ENCODE data around the gene FXR1.
"Not testable (repeated sequence)": the region's sequence is repeated elsewhere in the genome, so short reads cannot be mapped to it uniquely, and the experiment has no call there.

Gene FXR1

DNA sequence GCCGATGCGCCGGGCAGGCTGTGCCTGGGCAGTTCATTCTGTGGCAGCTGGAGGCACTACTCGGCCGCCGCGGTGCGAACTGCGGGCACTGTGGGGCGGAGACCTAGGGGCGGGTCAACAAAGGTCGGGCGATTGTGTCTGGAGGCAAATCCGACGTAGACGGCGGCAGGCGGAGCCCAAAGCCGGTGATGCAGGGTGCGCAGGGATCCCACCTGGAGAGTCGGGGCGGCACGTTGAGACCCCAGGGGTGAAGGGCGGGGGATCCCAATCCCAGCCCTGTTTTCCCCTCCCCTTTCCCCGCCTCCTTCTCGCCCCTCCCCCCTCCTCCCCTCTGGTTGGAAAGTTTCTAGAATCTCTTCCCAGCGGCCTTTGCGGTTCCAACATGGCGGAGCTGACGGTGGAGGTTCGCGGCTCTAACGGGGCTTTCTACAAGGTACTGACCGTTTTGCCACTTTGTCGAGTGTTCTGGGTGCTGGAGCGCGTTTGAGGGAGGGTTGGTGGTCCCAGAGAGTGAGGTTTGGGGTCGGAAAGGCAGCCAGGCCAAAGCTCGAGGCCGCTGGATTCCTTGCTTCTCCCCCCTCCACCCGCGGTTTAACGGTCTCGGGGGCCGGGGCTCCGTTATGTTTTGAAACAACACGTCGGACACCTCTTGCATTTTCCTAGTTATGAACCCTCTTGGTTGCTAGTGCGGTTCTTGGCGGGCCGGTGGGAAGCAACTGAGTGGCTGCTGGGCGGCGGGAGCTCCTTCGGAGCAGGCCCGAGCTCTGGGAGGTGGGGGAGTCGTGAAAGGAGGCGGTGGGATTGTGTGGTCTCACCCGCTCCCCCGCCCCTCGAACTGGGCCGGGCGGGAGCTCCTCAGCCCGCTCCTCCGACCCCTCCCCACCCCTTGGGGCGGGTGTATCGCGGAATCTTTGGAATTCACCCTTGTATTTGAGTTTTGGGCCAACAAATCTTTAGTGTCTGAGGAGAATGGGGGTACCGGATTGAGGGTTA, at the start of gene FXR1:
Gene FXR1, plus strand, starts transcription at position 367 of the 993 bp plus-strand sequence. Its CDS starts 16 bp downstream, at position 383.
- peak; percentile 69 for DNase-seq

GRCh38 chr3:180870008-180870699, 42.3 kb upstream of the FXR1 start:
- no peak for DNase-seq

DNA sequence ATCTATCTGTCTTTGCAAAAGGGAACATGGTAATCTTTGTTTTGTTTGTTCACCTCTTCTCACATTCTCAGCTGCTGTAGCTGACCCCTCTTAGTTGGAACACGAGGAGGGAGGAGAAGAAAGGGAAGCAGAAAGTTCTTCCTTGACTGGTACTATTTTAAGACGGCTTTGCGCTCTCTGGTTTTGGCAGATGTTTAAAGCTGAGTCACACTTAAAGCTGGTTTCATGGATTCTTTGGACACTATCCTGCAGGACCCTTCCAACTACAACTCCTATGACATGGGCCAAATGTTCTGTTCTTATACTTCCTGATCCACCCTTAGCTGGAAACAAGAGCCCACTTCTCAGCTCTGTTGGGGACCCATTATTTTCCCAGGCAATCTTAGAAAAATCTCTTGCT, 40.6 kb upstream of the FXR1 start:
- no peak for DNase-seq

GRCh38 chr3:180872430-180872829, 40.0 kb upstream of the FXR1 start:
- DNase-seq: not testable (repeated sequence)

- DNase-seq: no peak
These were observed 37.3 kb upstream of the FXR1 start for GRCh38 chr3:180875124-180875698.

DNA sequence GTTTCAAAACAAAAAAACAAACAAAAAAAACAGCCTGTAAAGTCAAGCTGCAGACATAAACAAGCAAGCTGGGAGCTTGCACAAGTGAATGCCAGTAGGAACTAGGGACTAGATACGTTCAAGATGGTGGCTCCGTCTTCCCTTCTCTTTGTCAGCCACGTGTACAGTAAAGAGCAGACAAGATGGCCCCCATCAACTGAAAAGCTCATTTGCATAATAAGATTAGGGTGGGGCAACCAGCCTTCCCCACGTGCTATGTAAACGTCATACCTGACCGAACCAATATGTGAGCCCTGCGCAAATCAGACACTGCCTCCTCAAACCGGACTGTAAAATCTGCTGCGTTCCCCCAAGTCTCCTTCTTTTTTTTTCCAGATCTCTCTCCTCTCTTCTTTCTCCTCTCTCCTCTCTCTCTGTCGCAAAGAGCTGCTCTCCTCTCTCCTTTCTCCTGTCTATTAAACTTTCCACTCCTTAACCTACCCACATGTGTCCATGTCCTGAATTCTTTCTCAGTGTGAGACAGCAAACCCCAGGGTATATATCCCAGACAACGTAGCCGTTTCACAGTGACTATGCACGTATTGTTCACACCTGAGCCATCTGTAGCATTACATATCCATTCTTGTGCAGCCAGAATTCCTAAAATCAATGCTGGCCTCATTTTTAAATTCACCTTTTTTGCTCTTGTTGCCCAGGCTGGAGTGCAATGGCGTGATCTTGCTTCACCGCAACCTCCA, 31.2 kb upstream of the FXR1 start:
- DNase-seq: no peak

GRCh38 chr3:180882115-180882514, 30.4 kb upstream of the FXR1 start:
- DNase-seq: no peak

- no peak for DNase-seq
These were observed 23.4 kb upstream of the FXR1 start for GRCh38 chr3:180888992-180889560.

DNA sequence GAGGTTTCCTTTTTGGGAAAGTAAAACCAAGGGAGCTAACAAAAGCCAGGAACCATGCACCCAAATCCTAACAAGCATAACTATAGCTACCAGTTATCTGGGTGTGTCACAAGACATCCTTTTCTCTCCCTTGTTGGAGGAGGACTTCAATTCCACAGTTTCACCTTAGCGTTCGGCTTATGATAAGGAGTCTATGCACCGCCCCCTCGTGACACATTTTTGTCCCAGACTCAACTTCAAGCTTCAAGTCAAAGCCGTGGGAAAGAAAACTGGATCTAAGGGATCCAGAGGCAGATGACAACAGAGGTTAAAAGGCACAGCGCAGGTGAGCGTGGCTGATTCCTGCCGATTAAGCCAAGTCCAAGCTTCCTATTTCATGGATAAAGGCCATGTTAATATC, 13.9 kb upstream of the FXR1 start:
- no peak for DNase-seq

- DNase-seq: no peak
These were observed 2.9 kb upstream of the FXR1 start for GRCh38 chr3:180909369-180910127.

GRCh38 chr3:180910823-180911222, 1.6 kb upstream of the FXR1 start:
- DNase-seq: no peak

GRCh38 chr3:180911876-180912303, 580 bp upstream of the FXR1 start:
- no peak for DNase-seq

GRCh38 chr3:180913581-180914404, 1.3 kb downstream of the FXR1 start:
- DNase-seq: no peak

GRCh38 chr3:180918542-180918941, 6.1 kb downstream of the FXR1 start:
- no peak for DNase-seq

DNA sequence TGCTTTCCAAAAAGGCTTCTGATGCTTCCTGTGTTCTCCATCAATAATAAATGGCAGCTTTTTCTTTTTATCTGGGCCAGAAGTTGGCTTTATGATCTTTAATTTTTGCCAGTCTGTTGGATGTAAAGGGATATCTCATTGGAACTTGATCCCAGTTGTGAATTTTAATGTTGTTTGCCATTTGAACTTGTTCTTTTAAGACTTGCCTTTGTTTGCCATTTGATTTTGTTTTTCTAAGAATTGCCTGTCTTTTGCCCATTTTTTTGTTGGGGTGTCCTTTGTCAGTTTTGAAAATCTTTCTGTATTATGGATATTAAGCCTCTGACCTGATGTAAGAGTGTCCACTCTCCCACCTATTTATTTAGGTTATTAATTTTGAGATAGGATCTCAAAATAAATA, 9.8 kb downstream of the FXR1 start:
- no peak for DNase-seq

- no peak for DNase-seq
These were observed 11.1 kb downstream of the FXR1 start for GRCh38 chr3:180923561-180923960.

- no peak for DNase-seq
These were observed 14.1 kb downstream of the FXR1 start for GRCh38 chr3:180926526-180926925.

DNA sequence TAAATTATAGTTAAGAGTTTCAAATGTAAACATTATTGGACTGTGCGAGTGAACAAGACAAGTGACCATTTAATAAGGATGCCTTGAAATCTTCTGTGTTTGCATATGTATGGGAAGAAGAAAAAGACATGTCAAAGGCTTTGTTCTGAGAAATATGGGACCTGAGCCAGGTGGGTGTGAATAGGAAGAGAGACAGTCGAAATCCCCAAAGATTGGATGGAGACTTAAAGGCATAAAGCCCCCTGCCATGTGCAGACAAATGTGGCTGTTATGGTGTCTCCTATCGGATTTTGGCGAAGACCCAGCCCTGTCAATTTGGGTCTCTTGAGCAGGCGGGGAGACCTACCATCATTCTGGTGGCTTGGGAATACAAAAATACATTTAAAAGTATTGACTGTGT, 16.9 kb downstream of the FXR1 start:
- no peak for DNase-seq

GRCh38 chr3:180930526-180930925, 18.1 kb downstream of the FXR1 start:
- DNase-seq: no peak

DNA sequence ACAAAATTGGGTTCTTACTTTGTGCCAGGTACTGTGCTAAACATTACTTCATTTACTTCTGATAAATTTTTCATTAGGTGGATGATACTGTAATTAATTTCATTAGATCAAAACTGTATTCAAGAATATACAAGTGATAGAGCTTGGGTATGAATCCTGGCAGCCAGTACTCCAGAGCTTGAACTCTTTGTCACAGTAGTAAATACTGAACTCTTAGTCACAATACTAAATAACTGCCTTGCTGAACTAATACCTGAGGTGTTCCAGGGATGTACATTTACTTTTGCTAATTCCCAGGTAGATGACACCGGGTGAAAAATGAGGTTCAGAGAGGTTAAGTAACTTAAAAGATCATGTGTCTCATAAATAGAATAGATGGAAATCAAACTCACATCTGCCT, 20.3 kb downstream of the FXR1 start:
- DNase-seq: no peak

- DNase-seq: no peak
These were observed 22.2 kb downstream of the FXR1 start for GRCh38 chr3:180934638-180935037.
